A673 (cell line): Measurements from ENCODE around the gene CDC42SE2.

Experiments
- CTCF ChIP-seq: fragments of 300-800, 200-600 bp; sonication (generic); conservative IDR thresholded peaks from 2 replicates; pipeline ENCODE4 v1.5.1; 2017; ENCODE audit warnings: low read depth, mild to moderate bottlenecking, antibody characterized with exemption, low read length, moderate library complexity, mixed read lengths
- EZH2 ChIP-seq: fragments of 200-600 bp; sonication (generic); IDR thresholded peaks from 2 replicates; pipeline ENCODE4 v1.6.1; 2017; ENCODE audit warnings: borderline replicate concordance, low read depth, mild to moderate bottlenecking, mixed read lengths, antibody characterized with exemption, low read length; ENCODE audit not compliant: poor library complexity, severe bottlenecking

GRCh38 chr5:131289738-131290137, 25.9 kb downstream of the CDC42SE2 start:
- TF ChIP-seq CTCF: no peak
- TF ChIP-seq EZH2: no peak
